HG03139 (cell line): ENCODE results near the gene TAF6.
"Not testable (repeated sequence)": the region's sequence is repeated elsewhere in the genome, so short reads cannot be mapped to it uniquely, and the experiment has no call there.

ENCODE experiments used
- ATAC-seq: cut with Tn5 transposase; IDR thresholded peaks from one replicate; pipeline ENCODE4 v1.9.1; 2021; ENCODE audit not compliant: unreplicated experiment

The TAF6 gene

DNA sequence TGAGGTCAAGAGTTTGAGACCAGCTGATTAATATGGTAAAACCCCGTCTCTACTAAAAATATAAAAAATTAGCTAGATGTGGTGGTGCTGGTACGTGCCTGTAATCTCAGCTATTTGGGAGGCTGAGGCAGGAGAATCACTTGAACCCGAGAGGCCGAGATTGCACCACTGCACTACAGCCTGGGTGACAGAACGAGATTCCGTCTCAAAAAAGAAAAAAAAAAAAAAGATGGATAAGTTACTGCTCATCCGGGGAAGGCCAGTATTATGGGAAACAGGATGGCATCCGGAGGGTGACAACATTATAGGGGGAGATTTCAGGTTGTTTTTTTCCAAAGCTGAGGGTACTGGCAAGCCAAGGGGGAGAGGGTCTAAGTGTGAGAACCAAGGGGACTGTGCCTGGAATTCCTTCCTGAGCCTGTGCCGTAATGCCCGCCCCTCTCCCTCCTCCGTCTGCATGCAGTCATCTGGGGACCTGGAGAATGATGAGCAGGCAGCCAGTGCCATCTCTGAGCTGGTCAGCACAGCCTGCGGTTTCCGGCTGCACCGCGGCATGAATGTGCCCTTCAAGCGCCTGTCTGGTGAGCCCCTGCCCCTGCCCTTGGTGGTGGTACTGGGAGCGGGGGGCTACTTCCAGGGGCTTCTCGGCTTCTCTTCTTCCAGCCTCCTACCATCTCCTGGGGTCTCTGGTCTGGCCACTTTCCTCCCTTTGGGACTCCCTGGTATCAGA, 33.9 kb upstream of the TAF6 start:
- ATAC-seq = no peak

DNA sequence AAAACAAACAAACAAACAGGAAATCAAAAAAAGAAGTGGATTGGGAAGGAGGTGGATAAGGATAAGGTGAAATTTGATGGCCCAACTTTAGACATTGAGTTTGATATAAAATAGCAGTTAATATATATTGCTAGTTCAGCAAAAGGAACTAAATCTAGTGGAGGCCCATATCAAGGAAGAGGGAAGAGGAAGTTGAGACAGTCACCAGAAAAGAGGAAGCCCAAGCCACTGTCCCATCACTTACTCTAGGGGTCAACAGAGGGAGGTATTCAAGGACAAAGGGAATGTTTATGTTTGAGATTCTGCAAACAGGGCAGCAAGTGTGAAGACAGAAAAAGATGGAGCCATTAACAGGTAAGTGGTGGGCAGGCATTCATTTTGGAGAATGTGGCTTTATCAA, 33.2 kb upstream of the TAF6 start:
- ATAC-seq = no peak

GRCh38 chr7:100148559-100149328, 29.6 kb upstream of the TAF6 start, which contains the start of gene LAMTOR4:
TSS of gene LAMTOR4 (plus strand) at chr7:100148918. CDS start at chr7:100148973, 55 bp downstream.
- peak; percentile 98 for ATAC-seq

DNA sequence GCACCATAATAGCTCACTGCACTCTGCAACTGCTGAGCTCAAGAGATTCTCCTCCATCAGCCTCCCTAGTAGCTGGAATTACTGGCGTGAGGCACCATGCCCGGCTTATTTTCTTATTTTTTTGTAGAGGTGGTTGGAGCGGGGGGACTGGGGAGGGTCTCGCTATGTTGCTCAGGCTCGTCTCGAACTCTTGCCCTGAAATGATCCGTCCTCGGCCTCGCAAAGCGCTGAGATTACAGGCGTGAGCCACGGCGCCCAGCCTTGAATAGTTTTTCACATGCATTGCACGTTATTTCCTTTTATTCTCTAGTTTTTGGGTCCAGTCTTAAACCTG, 29.0 kb upstream of the TAF6 start:
- no peak for ATAC-seq

DNA sequence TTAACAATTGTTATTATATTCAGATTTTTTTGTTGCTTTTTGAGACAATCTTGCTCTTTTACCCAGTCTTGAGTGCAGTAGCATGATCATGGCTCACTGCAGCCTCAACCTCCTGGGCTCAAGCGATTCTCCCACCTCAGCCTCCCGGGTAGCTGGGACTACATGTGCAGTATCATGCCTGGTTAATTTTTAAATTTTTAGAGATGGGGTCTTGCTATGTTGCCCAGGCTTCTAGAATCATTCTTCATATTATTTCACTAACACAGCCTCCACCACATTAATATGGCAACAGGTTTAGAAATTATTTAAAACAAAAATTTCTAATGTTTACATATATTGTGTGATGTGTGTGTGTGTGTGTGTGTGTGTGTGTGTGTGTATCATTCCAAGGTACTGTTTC, 28.1 kb upstream of the TAF6 start:
- ATAC-seq = no peak

DNA sequence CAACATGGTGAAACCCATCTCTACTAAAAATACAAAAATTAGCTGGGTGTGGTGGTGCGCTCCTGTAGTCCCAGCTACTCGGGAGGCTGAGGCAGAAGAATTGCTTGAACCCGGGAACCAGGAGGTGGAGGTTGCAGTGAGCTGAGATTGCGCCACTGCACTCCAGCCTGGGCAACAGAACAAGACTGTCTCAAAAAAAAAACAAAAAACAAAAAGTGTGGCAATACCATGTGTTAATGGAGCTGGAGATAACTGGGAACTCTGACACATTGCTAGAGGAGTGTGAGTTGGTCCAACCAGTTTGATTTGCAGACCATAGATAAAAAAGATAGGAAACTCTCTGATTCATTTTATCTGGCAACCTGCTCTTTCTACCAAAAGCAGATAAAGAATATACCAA, 27.2 kb upstream of the TAF6 start:
- not testable (repeated sequence) for ATAC-seq

GRCh38 chr7:100142461-100142860, 23.3 kb upstream of the TAF6 start:
- ATAC-seq = no peak

GRCh38 chr7:100141555-100141949, 22.4 kb upstream of the TAF6 start:
- ATAC-seq = no peak

DNA sequence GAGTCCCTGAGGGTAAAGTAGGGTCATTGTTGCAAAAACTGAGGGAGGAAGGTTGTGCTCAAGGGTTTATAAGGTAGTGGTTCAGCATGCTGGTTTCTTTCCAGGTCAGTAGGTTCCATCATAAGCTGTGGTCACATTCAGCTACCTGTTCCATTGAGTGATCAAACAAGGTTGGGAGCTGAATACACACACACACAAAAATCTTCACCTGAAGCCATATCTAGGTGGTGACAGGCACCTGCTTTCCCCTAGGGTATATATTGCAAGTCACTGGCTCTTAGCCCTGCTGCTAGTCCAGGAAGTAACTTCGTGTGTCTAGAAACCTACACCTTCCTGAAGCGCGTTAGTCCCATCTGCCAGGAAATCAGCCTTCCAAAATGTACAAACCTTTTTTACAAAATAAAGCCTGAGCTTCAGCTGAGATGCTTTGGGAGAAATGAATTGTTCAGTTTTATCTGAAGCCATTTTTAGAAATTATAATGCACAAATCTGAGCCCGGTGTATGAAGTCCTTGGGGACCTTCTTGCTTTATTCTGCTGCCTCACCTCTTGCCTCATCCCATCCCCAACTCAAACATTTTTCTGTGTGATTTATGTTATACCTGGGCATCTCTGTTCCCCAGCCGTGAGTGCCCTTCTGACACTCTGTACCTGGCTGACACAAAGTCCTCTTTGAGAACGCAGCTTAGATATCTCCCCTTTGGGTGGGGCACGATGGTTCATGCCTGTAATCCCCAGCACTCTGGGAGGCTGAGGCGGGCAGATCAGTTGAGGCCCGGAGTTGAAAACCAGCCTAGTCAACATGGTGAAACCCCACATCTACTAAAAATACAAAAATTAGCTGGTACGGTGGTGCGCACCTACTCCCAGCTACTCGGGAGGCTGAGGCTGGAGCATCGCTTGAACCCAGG, 18.9 kb upstream of the TAF6 start:
- no peak for ATAC-seq

- ATAC-seq = no peak
These were observed 13.6 kb upstream of the TAF6 start for GRCh38 chr7:100132697-100133151.

DNA sequence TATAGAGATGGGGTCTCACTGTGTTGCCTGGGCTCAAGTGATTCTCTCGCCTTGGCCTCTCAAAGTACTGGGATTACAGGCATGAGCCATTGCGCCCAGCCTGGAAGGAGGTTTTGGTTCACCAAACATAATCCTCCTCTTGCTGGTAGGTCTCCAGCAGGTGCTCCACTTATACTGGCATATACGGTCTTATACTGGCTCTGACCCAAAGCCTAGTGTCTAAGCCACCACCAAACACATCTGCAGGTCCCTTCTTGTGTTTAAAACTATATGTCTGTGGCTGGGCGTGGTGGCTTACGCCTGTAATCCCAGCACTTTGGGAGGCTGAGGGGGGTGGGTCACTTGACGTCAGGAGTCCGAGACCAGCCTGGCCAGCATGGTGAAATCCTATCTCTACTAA, 13.0 kb upstream of the TAF6 start:
- ATAC-seq = no peak

DNA sequence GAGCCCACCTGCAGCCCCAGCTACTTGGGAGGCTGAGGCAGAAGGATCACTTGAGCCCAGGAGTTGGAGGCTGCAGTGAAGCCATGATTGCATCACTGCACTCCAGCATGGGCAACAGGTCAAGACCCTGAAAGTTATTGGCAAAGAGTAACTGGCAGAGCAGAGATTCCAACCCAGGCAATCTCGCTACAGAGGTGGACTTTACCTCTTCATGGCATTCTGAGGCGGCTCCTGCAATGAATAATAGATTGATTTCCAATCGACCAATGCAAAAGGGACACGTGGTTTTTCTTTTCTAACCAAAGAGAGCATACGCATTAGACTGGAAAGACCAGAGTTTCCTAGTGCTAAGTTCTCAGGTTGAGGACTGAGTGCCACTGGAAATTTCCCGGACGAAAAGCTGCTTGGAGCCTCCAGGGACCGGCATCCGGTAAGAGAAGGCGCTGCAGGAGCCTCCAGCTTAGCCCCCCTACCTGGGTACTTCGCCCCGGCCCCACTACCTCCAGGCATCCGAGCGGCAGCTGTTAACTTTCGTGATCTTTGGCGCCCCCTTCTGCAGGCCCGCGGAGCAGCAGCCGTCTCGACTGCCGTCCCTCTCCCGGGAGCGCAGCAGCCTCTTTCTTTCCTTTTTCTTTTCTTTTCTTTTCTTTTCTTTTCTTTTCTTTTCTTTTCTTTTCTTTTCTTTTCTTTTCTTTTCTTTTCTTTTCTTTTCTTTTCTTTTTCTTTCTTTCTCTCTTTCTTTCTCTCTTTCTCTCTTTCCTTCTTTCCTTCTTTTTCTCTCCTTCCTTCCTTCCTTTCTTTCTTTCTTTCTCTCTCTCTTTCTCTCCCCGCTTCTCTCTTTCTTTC, 11.7 kb upstream of the TAF6 start:
- no peak for ATAC-seq

DNA sequence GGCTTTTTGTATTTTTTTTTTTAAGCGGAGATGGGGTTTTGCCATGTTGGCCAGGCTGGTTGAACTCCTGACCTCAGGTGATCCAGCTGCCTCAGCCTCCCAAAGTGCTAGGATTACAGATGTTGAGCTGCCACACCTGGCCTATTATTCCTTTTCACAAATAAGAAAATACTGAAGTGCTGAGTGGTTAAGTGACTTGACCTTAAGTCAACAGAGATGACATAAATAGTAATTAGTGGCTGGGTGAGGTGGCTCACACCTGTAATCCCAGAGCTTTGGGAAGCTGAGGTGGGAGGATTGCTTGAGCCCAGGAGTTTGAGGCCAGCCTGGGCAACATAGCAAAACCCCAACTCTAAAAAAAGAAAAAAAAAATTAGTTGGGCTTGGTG, 11.1 kb upstream of the TAF6 start:
- not testable (repeated sequence) for ATAC-seq

GRCh38 chr7:100128637-100128963, 9.4 kb upstream of the TAF6 start:
- ATAC-seq = no peak

GRCh38 chr7:100127866-100128636, 8.9 kb upstream of the TAF6 start:
- ATAC-seq = no peak

DNA sequence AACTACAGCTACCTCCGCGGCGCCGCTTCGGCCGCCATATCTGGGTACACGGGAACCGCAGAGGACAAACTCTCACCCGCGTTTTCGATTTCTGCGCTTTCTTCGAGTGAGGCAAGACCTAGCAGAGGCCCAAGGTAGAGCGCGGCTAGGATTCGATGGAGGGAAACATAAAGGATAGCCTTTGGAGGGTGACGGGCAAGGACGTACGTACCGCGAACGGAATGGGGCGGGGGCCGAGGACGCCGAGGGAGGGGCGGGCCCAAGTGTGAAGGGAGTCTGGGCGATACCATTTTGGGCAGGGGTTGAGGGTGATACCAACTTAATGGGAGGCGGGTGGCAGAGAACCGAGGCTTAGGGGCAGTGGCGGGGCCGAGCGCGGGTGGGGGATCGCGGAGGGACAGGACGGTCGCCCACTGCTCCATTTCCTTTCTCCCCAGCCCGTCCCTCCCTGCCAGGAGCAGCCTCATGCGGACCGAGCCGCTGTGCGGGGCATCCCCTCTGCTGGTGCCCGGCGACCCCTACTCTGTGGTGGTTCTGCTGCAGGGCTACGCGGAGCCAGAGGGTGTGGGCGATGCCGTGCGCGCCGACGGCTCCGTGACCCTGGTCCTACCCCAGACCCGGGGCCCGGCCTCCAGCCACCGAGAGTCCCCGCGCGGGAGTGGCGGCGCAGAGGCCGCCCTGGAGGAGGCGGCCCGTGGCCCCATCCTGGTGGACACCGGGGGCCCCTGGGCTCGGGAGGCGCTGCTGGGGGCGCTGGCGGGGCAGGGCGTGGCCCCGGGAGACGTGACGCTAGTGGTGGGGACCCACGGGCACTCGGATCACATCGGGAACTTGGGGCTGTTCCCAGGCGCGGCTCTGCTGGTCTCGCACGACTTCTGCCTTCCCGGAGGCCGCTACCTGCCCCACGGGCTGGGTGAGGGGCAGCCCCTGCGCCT, 8.0 kb upstream of the TAF6 start, which contains the start of gene MBLAC1:
MBLAC1 (plus strand) TSS at position 37 of the 935 bp plus-strand sequence; CDS start at position 466, 429 bp downstream.
- ATAC-seq = peak; percentile 51

DNA sequence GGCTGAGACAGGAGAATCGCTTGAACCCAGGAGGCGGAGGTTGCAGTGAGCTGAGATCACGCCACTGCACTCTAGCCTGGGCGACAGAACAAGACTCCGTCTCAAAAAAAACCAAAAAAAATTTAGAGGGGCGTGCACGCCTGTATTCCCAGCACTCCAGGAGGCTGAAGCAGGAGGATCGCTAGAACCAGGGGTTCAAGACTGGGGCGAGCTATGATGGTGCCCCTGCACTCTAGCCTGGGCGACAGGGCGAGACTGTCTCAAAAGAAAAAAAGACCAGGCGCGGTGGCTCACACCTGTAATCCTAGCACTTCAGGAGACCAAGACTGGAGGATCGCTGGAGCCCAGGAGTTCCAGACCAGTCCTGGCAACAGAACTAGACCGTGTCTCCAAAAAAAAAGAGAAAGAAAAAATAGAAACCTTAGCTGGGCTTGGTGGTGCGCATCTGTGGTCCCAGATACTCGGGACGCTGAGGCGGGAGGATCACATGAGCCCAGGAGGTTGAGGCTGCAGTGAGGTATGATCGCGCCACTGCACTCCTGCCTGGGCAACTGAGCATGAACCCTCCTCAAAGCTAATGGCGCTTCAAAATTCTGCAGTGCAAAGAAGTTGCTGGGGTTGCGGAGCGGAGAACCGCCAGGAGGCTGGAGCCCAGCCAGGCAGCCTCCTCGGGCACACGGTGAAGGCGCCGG, 7.2 kb upstream of the TAF6 start:
- peak; percentile 4 for ATAC-seq
